ENCODE measurements around the gene ARFIP1.

Gene ARFIP1

DNA sequence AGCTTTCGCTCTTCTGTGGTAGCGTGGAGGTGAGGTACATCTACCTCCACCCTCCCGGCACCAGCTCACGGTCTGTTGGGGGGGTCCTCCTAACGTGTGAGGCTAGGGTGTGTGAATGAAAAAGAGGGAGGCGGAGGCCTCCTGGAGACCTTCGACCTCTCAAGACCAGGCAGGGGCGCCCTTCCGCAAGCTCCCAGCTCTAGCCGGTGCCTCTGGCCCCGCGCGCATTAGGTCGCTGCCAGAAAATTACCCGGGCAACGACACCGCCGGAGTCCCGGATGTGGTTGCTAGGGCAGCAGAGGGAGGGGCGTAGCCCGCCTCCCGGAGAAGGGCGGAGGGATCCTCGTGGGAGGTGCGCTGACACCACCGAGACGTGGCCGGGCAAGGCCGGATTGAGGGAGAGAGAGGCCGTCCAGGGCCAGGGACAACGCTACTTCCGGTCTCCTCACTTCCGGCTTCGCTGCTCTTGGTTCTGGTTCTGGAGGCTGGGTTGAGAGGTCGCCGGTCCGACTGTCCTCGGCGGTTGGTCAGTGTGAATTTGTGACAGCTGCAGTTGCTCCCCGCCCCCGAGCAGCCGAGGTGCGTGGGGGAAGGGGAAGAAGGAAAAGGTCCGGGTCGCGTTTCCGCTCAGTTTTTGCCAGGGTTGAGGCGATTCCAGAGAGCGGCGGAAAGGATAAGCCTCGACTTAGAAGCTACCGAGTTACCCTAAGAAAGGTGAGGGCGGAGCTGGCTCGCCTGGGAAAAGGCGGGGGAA is at the start of gene ARFIP1, which contains the start of gene TIGD4 (continued):
- TF ChIP-seq, protein P1, sequence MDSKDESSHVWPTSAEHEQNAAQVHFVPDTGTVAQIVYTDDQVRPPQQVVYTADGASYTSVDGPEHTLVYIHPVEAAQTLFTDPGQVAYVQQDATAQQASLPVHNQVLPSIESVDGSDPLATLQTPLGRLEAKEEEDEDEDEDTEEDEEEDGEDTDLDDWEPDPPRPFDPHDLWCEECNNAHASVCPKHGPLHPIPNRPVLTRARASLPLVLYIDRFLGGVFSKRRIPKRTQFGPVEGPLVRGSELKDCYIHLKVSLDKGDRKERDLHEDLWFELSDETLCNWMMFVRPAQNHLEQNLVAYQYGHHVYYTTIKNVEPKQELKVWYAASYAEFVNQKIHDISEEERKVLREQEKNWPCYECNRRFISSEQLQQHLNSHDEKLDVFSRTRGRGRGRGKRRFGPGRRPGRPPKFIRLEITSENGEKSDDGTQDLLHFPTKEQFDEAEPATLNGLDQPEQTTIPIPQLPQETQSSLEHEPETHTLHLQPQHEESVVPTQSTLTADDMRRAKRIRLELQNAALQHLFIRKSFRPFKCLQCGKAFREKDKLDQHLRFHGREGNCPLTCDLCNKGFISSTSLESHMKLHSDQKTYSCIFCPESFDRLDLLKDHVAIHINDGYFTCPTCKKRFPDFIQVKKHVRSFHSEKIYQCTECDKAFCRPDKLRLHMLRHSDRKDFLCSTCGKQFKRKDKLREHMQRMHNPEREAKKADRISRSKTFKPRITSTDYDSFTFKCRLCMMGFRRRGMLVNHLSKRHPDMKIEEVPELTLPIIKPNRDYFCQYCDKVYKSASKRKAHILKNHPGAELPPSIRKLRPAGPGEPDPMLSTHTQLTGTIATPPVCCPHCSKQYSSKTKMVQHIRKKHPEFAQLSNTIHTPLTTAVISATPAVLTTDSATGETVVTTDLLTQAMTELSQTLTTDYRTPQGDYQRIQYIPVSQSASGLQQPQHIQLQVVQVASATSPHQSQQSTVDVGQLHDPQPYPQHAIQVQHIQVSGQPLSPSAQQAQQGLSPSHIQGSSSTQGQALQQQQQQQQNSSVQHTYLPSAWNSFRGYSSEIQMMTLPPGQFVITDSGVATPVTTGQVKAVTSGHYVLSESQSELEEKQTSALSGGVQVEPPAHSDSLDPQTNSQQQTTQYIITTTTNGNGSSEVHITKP (tag by site-specific recombination; IDR thresholded peaks at IDR 0.05): peak; percentile 68
- TF ChIP-seq ZXDB (tag by site-specific recombination; IDR thresholded peaks at IDR 0.05): peak; percentile 88
- TF ChIP-seq BCL11A (tag by site-specific recombination; IDR thresholded peaks at IDR 0.05; ENCODE audit: low read depth): peak; percentile 88
- TF ChIP-seq HOXD13 (CRISPR knock-in tag; IDR thresholded peaks at IDR 0.05; ENCODE audit: borderline replicate concordance): no peak
- peak; percentile 76; the same call in 1 of the 2 replicates for TF ChIP-seq ZNF610 (tag by site-specific recombination; IDR thresholded peaks at IDR 0.05; ENCODE audit: borderline replicate concordance)
- 0 out of 2 replicates have a peak, but pooled peaks have one; percentile 61 for TF ChIP-seq ZFP37 (tag by site-specific recombination; IDR thresholded peaks at IDR 0.05)
- TF ChIP-seq ZEB2 (tag by site-specific recombination; IDR thresholded peaks at IDR 0.05): peak; percentile 53; the same call in 1 of the 2 replicates
- TF ChIP-seq ZNF707 (tag by site-specific recombination; IDR thresholded peaks at IDR 0.05): no peak
- peak; percentile 82 for TF ChIP-seq GLIS2 (tag by site-specific recombination; IDR thresholded peaks at IDR 0.05)
- TF ChIP-seq EGR2 (tag by site-specific recombination; IDR thresholded peaks at IDR 0.05; ENCODE audit: low read depth): peak; percentile 26; the same call in 1 of the 2 replicates
- peak; percentile 29; the same call in 1 of the 2 replicates for TF ChIP-seq ZNF501 (tag by site-specific recombination; IDR thresholded peaks at IDR 0.05)
- peak; percentile 38; the same call in 1 of the 2 replicates for TF ChIP-seq ZBTB20 (tag by site-specific recombination; IDR thresholded peaks at IDR 0.05)
- TF ChIP-seq, protein P2, sequence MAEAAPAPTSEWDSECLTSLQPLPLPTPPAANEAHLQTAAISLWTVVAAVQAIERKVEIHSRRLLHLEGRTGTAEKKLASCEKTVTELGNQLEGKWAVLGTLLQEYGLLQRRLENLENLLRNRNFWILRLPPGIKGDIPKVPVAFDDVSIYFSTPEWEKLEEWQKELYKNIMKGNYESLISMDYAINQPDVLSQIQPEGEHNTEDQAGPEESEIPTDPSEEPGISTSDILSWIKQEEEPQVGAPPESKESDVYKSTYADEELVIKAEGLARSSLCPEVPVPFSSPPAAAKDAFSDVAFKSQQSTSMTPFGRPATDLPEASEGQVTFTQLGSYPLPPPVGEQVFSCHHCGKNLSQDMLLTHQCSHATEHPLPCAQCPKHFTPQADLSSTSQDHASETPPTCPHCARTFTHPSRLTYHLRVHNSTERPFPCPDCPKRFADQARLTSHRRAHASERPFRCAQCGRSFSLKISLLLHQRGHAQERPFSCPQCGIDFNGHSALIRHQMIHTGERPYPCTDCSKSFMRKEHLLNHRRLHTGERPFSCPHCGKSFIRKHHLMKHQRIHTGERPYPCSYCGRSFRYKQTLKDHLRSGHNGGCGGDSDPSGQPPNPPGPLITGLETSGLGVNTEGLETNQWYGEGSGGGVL (tag by site-specific recombination; IDR thresholded peaks at IDR 0.05): peak; percentile 30; the same call in 1 of the 2 replicates
- TF ChIP-seq, protein P3, sequence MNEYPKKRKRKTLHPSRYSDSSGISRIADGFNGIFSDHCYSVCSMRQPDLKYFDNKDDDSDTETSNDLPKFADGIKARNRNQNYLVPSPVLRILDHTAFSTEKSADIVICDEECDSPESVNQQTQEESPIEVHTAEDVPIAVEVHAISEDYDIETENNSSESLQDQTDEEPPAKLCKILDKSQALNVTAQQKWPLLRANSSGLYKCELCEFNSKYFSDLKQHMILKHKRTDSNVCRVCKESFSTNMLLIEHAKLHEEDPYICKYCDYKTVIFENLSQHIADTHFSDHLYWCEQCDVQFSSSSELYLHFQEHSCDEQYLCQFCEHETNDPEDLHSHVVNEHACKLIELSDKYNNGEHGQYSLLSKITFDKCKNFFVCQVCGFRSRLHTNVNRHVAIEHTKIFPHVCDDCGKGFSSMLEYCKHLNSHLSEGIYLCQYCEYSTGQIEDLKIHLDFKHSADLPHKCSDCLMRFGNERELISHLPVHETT (tag by site-specific recombination; IDR thresholded peaks at IDR 0.05): peak; percentile 65; the same call in 1 of the 2 replicates
- TF ChIP-seq, protein P4, sequence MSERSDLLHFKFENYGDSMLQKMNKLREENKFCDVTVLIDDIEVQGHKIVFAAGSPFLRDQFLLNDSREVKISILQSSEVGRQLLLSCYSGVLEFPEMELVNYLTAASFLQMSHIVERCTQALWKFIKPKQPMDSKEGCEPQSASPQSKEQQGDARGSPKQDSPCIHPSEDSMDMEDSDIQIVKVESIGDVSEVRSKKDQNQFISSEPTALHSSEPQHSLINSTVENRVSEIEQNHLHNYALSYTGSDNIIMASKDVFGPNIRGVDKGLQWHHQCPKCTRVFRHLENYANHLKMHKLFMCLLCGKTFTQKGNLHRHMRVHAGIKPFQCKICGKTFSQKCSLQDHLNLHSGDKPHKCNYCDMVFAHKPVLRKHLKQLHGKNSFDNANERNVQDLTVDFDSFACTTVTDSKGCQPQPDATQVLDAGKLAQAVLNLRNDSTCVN (tag by site-specific recombination; optimal IDR thresholded peaks at IDR 0.05): peak; percentile 49
- TF ChIP-seq ZNF335 (tag by site-specific recombination; conservative IDR thresholded peaks at IDR 0.05): peak; percentile 83
- TF ChIP-seq, protein P5, sequence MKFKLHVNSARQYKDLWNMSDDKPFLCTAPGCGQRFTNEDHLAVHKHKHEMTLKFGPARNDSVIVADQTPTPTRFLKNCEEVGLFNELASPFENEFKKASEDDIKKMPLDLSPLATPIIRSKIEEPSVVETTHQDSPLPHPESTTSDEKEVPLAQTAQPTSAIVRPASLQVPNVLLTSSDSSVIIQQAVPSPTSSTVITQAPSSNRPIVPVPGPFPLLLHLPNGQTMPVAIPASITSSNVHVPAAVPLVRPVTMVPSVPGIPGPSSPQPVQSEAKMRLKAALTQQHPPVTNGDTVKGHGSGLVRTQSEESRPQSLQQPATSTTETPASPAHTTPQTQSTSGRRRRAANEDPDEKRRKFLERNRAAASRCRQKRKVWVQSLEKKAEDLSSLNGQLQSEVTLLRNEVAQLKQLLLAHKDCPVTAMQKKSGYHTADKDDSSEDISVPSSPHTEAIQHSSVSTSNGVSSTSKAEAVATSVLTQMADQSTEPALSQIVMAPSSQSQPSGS (tag by site-specific recombination; IDR thresholded peaks at IDR 0.05; ENCODE audit: low read depth): no peak
- 0 out of 2 replicates have a peak, but pooled peaks have one; percentile 10 for TF ChIP-seq ZNF24 (tag by site-specific recombination; IDR thresholded peaks at IDR 0.05)
